H9 (cell line): Measurements from ENCODE around the gene GNL3L. TPM values are rescaled to one million over a fixed set of nuclear protein-coding genes. Genes with fewer than 3 reads are reported as not detected.

ENCODE experiments used
- DNase-seq: peaks from one replicate; pipeline ENCODE4 v3.0.0-alpha.2; 2017
- H2AFZ ChIP-seq: one replicate; pipeline ENCODE4 v1.6.1; 2013; ENCODE audit warnings: mild to moderate bottlenecking, low read length, control low read depth, moderate library complexity
- H2AK5ac ChIP-seq: 2 replicates; pipeline ENCODE4 v1.6.1; 2013; ENCODE audit warnings: low read length, control low read depth, mixed read lengths; ENCODE audit not compliant: insufficient read length
- H2BK120ac ChIP-seq: one replicate; pipeline ENCODE4 v1.6.1; 2013; ENCODE audit warnings: low read depth, mild to moderate bottlenecking, low read length, control low read depth, inconsistent platforms; ENCODE audit not compliant: poor library complexity, severe bottlenecking
- H2BK12ac ChIP-seq: 2 replicates; pipeline ENCODE4 v1.6.1; 2013; ENCODE audit warnings: low read length, control low read depth, mixed read lengths, low read depth; ENCODE audit not compliant: insufficient read length
- H2BK15ac ChIP-seq: 2 replicates; pipeline ENCODE4 v1.6.1; 2013; ENCODE audit warnings: low read depth, low read length, control low read depth
- H2BK20ac ChIP-seq: one replicate; pipeline ENCODE4 v1.6.1; 2013; ENCODE audit warnings: low read depth, mild to moderate bottlenecking, low read length, control low read depth, inconsistent platforms; ENCODE audit not compliant: poor library complexity, severe bottlenecking
- H2BK5ac ChIP-seq: 2 replicates; pipeline ENCODE4 v1.6.1; 2013; ENCODE audit warnings: low read length, control low read depth, mixed read lengths; ENCODE audit not compliant: insufficient read length
- H3K14ac ChIP-seq: 2 replicates; pipeline ENCODE4 v1.6.1; 2013; ENCODE audit warnings: low read length, control low read depth; ENCODE audit not compliant: insufficient read depth
- H3K18ac ChIP-seq: 2 replicates; pipeline ENCODE4 v1.6.1; 2013; ENCODE audit warnings: low read depth, mild to moderate bottlenecking, mixed read lengths, low read length, control low read depth; ENCODE audit not compliant: insufficient read length
- H3K23ac ChIP-seq: 2 replicates; pipeline ENCODE4 v1.6.1; 2013; ENCODE audit warnings: low read length, control low read depth, mixed read lengths, low read depth; ENCODE audit not compliant: insufficient read length
- H3K23me2 ChIP-seq: 2 replicates; pipeline ENCODE4 v1.6.1; 2013; ENCODE audit warnings: low read depth, mild to moderate bottlenecking, mixed read lengths, low read length, control low read depth; ENCODE audit not compliant: insufficient read length, poor library complexity, severe bottlenecking
- H3K27ac ChIP-seq: 2 replicates; pipeline ENCODE4 v1.5.1; 2013; ENCODE audit warnings: low read length, control low read depth, mixed read lengths, low read depth; ENCODE audit not compliant: insufficient read length
- H3K27me3 ChIP-seq: 2 replicates; pipeline ENCODE4 v1.6.1; 2013; ENCODE audit warnings: low read length, control low read depth, inconsistent platforms; ENCODE audit not compliant: insufficient read depth
- H3K4ac ChIP-seq: 2 replicates; pipeline ENCODE4 v1.6.1; 2013; ENCODE audit warnings: low read depth, mild to moderate bottlenecking, control low read depth, inconsistent platforms, low read length, moderate library complexity
- H3K4me1 ChIP-seq: 2 replicates; pipeline ENCODE4 v1.6.1; 2013; ENCODE audit warnings: low read length, control low read depth, inconsistent platforms; ENCODE audit not compliant: insufficient read depth
- H3K4me2 ChIP-seq: 2 replicates; pipeline ENCODE4 v1.6.1; 2013; ENCODE audit warnings: low read length, control low read depth, mixed read lengths; ENCODE audit not compliant: insufficient read length, insufficient read depth
- H3K56ac ChIP-seq: 2 replicates; pipeline ENCODE4 v1.6.1; 2013; ENCODE audit warnings: low read depth, mild to moderate bottlenecking, mixed read lengths, low read length, control low read depth; ENCODE audit not compliant: insufficient read length
- H3K79me1 ChIP-seq: 2 replicates; pipeline ENCODE4 v1.6.1; 2013; ENCODE audit warnings: low read depth, mild to moderate bottlenecking, moderate library complexity, low read length, control low read depth, inconsistent platforms; ENCODE audit not compliant: insufficient read depth, poor library complexity, severe bottlenecking
- H3K79me2 ChIP-seq: 2 replicates; pipeline ENCODE4 v1.6.1; 2013; ENCODE audit warnings: low read length, control low read depth, inconsistent platforms; ENCODE audit not compliant: insufficient read depth
- H3K9ac ChIP-seq: 2 replicates; pipeline ENCODE4 v1.6.1; 2013; ENCODE audit warnings: low read length, control low read depth, mixed read lengths; ENCODE audit not compliant: insufficient read length; ENCODE audit errors: extremely low read depth
- H3K9me3 ChIP-seq: one replicate; pipeline ENCODE4 v1.6.1; 2013; ENCODE audit warnings: low read depth, low read length, inconsistent platforms; ENCODE audit not compliant: control insufficient read depth
- H3T11ph ChIP-seq: one replicate; pipeline ENCODE4 v1.6.1; 2013; ENCODE audit warnings: mild to moderate bottlenecking, low read length, control low read depth, inconsistent platforms
- H4K20me1 ChIP-seq: one replicate; pipeline ENCODE4 v1.6.1; 2013; ENCODE audit not compliant: control insufficient read depth, insufficient read length, insufficient read depth
- H4K5ac ChIP-seq: 2 replicates; pipeline ENCODE4 v1.6.1; 2013; ENCODE audit warnings: low read depth, mild to moderate bottlenecking, mixed read lengths, low read length, control low read depth; ENCODE audit not compliant: insufficient read length
- H4K8ac ChIP-seq: replicated peaks from 2 replicates; pipeline ENCODE4 v1.6.1; 2013; ENCODE audit warnings: low read length, control low read depth, mixed read lengths, low read depth; ENCODE audit not compliant: insufficient read length
- H4K91ac ChIP-seq: 2 replicates; pipeline ENCODE4 v1.6.1; 2013; ENCODE audit warnings: low read depth, mild to moderate bottlenecking, moderate library complexity, mixed read lengths, low read length, control low read depth; ENCODE audit not compliant: insufficient read length
- H3K27ac Mint-ChIP-seq, 3 experiments: 2 replicates in 2 of 3; 3 replicates in 1 of 3; pipeline ENCODE4 v1.8.0; 2020 to 2021; ENCODE audit warnings: mixed read lengths in 3 of 3, mild to moderate bottlenecking in 1 of 3, moderate library complexity in 1 of 3
- H3K27me3 Mint-ChIP-seq: 2 replicates; pipeline ENCODE4 v1.8.0; 2021; ENCODE audit warnings: low read depth, mild to moderate bottlenecking, moderate library complexity, mixed read lengths
- H3K36me3 Mint-ChIP-seq, 3 experiments: 2 replicates in 2 of 3; 3 replicates in 1 of 3; pipeline ENCODE4 v1.8.0; 2020 to 2021; ENCODE audit warnings: low read depth in 3 of 3, mixed read lengths in 3 of 3; ENCODE audit not compliant: insufficient read depth in 1 of 3
- H3K4me1 Mint-ChIP-seq, 2 experiments: 2 replicates each; pipeline ENCODE4 v1.8.0; 2020; ENCODE audit warnings: mixed read lengths in 2 of 2
- H3K4me3 Mint-ChIP-seq, 2 experiments: 2 replicates in 1 of 2; 3 replicates in 1 of 2; pipeline ENCODE4 v1.8.0; 2020 to 2021; ENCODE audit warnings: mild to moderate bottlenecking in 2 of 2, mixed read lengths in 2 of 2, moderate library complexity in 1 of 2
- H3K9me3 Mint-ChIP-seq, 2 experiments: 2 replicates in 1 of 2; 3 replicates in 1 of 2; pipeline ENCODE4 v1.8.0; 2020; ENCODE audit warnings: mild to moderate bottlenecking in 2 of 2, mixed read lengths in 2 of 2, moderate library complexity in 1 of 2
- CTCF ChIP-seq: fragments of 200-600 bp; sonication (generic); conservative IDR thresholded peaks from 3 replicates; pipeline ENCODE4 v1.8.0; 2021; ENCODE audit warnings: antibody characterized with exemption, mild to moderate bottlenecking
- WGBS: extraction: QIAGEN DNeasy Blood & Tissue Kit; methylation state at CpG from one replicate; pipeline ENCODE4 v1.1.7; 2013; ENCODE audit warnings: missing lambda C conversion rate, low lambda C conversion rate, mixed read lengths; ENCODE audit not compliant: insufficient read length; ENCODE audit errors: extremely low coverage; 5-methylcytosine and 5-hydroxymethylcytosine counted together
- total RNA-seq: library from RNA; stranded (reverse); gene quantifications from 2 replicates; pipeline ENCODE4 v1.2.1, GENCODE V29; 2021

The GNL3L gene
- total RNA-seq, 1 experiment from 2014 or later: 69.2 TPM

- H3T11ph ChIP-seq: no peak overlapping the region
- H3K14ac ChIP-seq: peak overlapping the region; percentile 0; the same call in 1 of the 2 replicates
- no peak overlapping the region for H4K5ac ChIP-seq
- H3K4ac ChIP-seq: no peak overlapping the region
- H3K9me3 ChIP-seq: peaks cover 24% of the 10 kb centered on the region
- H3K23ac ChIP-seq: no peak overlapping the region
- DNase-seq: no peak
- H3K9ac ChIP-seq: peak overlapping the region; percentile 68
- no peak overlapping the region for H2BK5ac ChIP-seq
- no peak overlapping the region for H3K18ac ChIP-seq
- H4K8ac ChIP-seq: no peak overlapping the region
- Mint-ChIP-seq H3K36me3 (peaks cover 33 to 47% (median 35%) of the 10 kb centered on the region in 3 experiments), H3K27ac (peak overlapping the region; percentile 95 to 97 (median 96)), H3K4me3 (peak overlapping the region; percentile 91 to 93), H3K9me3 (peaks cover 71 to 74% of the 10 kb centered on the region in 2 experiments), H3K4me1 (peaks cover 10 to 31% of the 10 kb centered on the region in 2 experiments), H3K27me3 (peaks cover 2% of the 10 kb centered on the region)
- no peak overlapping the region for H3K56ac ChIP-seq
- H2AFZ ChIP-seq: no peak overlapping the region
- H2BK12ac ChIP-seq: no peak overlapping the region
- no peak overlapping the region for H4K91ac ChIP-seq
- H2BK120ac ChIP-seq: no peak overlapping the region
- no peaks in the 10 kb centered on the region for H3K79me1 ChIP-seq
- WGBS: no CpG with 5 or more reads among the region's 22 CpGs
- H3K27ac ChIP-seq: no peak overlapping the region
- no peaks in the 10 kb centered on the region for H3K4me1 ChIP-seq
- no peaks in the 10 kb centered on the region for H4K20me1 ChIP-seq
- peaks cover 10% of the 10 kb centered on the region; the same call in 1 of the 2 replicates for H3K79me2 ChIP-seq
- no peaks in the 10 kb centered on the region for H3K27me3 ChIP-seq
- H2BK20ac ChIP-seq: no peak overlapping the region
- peak overlapping the region; percentile 21 for H3K4me2 ChIP-seq
- H2BK15ac ChIP-seq: no peak overlapping the region
- H3K23me2 ChIP-seq: no peaks in the 10 kb centered on the region
- no peak overlapping the region for H2AK5ac ChIP-seq
- no peak for TF ChIP-seq CTCF
These were observed 410 bp downstream of the GNL3L start for GRCh38 chrX:54530357-54530900.
